Testis (tissue), 2 donors: ENCODE data around the gene ASIC2.

Source experiments
- POLR2A ChIP-seq: fragments of 450-650 bp; IDR thresholded peaks from one replicate; pipeline ENCODE4 v1.6.1; 2017; ENCODE audit warnings: antibody characterized with exemption, mild to moderate bottlenecking, moderate library complexity
- TF ChIP-seq, protein P1 (sequence below), 3 experiments: fragments of 450-650 bp in 2 of 3; fragments of 200-600 bp in 1 of 3; sonication (generic) in 1 of 3; IDR thresholded peaks; one replicate each; pipeline ENCODE4 v1.5.1; 2016 to 2019; ENCODE audit warnings: antibody characterized with exemption in 3 of 3, mild to moderate bottlenecking in 2 of 3, moderate library complexity in 1 of 3

GRCh38 chr17:33196883-33197282 is 96.2 kb downstream of the ASIC2 start:
- TF ChIP-seq, protein P1, sequence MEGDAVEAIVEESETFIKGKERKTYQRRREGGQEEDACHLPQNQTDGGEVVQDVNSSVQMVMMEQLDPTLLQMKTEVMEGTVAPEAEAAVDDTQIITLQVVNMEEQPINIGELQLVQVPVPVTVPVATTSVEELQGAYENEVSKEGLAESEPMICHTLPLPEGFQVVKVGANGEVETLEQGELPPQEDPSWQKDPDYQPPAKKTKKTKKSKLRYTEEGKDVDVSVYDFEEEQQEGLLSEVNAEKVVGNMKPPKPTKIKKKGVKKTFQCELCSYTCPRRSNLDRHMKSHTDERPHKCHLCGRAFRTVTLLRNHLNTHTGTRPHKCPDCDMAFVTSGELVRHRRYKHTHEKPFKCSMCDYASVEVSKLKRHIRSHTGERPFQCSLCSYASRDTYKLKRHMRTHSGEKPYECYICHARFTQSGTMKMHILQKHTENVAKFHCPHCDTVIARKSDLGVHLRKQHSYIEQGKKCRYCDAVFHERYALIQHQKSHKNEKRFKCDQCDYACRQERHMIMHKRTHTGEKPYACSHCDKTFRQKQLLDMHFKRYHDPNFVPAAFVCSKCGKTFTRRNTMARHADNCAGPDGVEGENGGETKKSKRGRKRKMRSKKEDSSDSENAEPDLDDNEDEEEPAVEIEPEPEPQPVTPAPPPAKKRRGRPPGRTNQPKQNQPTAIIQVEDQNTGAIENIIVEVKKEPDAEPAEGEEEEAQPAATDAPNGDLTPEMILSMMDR (IDR thresholded peaks at IDR 0.05) = no peak
- TF ChIP-seq POLR2A = no peak
